GM23338 (cell line): ENCODE results near the gene CDCP1. TPM values are rescaled to one million over a fixed set of nuclear protein-coding genes. Genes with fewer than 3 reads are reported as not detected.

Experiments
- ATAC-seq: fragments of 200-7000 bp; cut with Tn5 transposase; 3 replicates; pipeline ENCODE4 v1.9.1; 2020
- DNase-seq: peaks from one replicate; pipeline ENCODE4 v3.0.0-alpha.2; 2015; ENCODE audit warnings: low spot score
- H2AFZ ChIP-seq: fragments of 200-600 bp; sonication (generic); 2 replicates; pipeline ENCODE4 v1.8.0; 2016; ENCODE audit warnings: antibody characterized with exemption, mild to moderate bottlenecking, moderate library complexity
- H3F3A ChIP-seq: fragments of 200-600 bp; sonication (generic); replicated peaks from 2 replicates; pipeline ENCODE4 v1.8.0; 2017; ENCODE audit warnings: antibody characterized with exemption, mixed run types, low read depth
- H3K27ac ChIP-seq: fragments of 200-600 bp; sonication (generic); 2 replicates; pipeline ENCODE4 v1.6.1; 2016; ENCODE audit warnings: low read depth
- H3K27me3 ChIP-seq: fragments of 200-600 bp; sonication (generic); 2 replicates; pipeline ENCODE4 v1.8.0; 2016; ENCODE audit warnings: mild to moderate bottlenecking, mixed run types, moderate library complexity; ENCODE audit not compliant: insufficient read depth
- H3K36me3 ChIP-seq: fragments of 200-600 bp; sonication (generic); 2 replicates; pipeline ENCODE4 v1.8.0; 2016; ENCODE audit warnings: mild to moderate bottlenecking; ENCODE audit not compliant: insufficient read depth
- H3K4me1 ChIP-seq: fragments of 200-600 bp; sonication (generic); 2 replicates; pipeline ENCODE4 v1.8.0; 2016; ENCODE audit warnings: mild to moderate bottlenecking, moderate library complexity; ENCODE audit not compliant: insufficient read depth
- H3K4me2 ChIP-seq: fragments of 200-600 bp; sonication (generic); 2 replicates; pipeline ENCODE4 v1.7.1; 2017; ENCODE audit warnings: mixed run types
- H3K4me3 ChIP-seq: fragments of 200-600 bp; sonication (generic); 2 replicates; pipeline ENCODE4 v1.6.1; 2016; ENCODE audit warnings: mixed run types
- H3K79me2 ChIP-seq: fragments of 200-600 bp; sonication (generic); replicated peaks from 2 replicates; pipeline ENCODE4 v1.8.0; 2017; ENCODE audit warnings: mild to moderate bottlenecking; ENCODE audit not compliant: insufficient read depth
- H3K9me2 ChIP-seq: fragments of 200-600 bp; sonication (generic); 2 replicates; pipeline ENCODE4 v1.8.0; 2017; ENCODE audit not compliant: insufficient read depth
- H4K20me1 ChIP-seq: fragments of 200-600 bp; sonication (generic); replicated peaks from 2 replicates; pipeline ENCODE4 v1.8.0; 2017; ENCODE audit warnings: mild to moderate bottlenecking; ENCODE audit not compliant: insufficient read depth
- H3K27ac Mint-ChIP-seq: 2 replicates; pipeline ENCODE4 v1.8.0; 2020; ENCODE audit warnings: inconsistent platforms, mild to moderate bottlenecking, moderate library complexity, mixed read lengths
- H3K27me3 Mint-ChIP-seq: 3 replicates; pipeline ENCODE4 v1.8.0; 2022; ENCODE audit warnings: low read depth, mild to moderate bottlenecking, moderate library complexity, mixed read lengths, inconsistent platforms; ENCODE audit not compliant: insufficient read depth, poor library complexity
- H3K36me3 Mint-ChIP-seq: 3 replicates; pipeline ENCODE4 v1.8.0; 2021; ENCODE audit warnings: low read depth, mild to moderate bottlenecking, inconsistent platforms, moderate library complexity, mixed read lengths
- H3K4me1 Mint-ChIP-seq: 3 replicates; pipeline ENCODE4 v1.8.0; 2020; ENCODE audit warnings: mild to moderate bottlenecking, inconsistent platforms, mixed read lengths
- H3K4me3 Mint-ChIP-seq: 3 replicates; pipeline ENCODE4 v1.8.0; 2021; ENCODE audit warnings: moderate library complexity, mild to moderate bottlenecking, inconsistent platforms, mixed read lengths
- H3K9me3 Mint-ChIP-seq: 3 replicates; pipeline ENCODE4 v1.8.0; 2020; ENCODE audit warnings: moderate library complexity, mild to moderate bottlenecking, inconsistent platforms, mixed read lengths
- CREB1 ChIP-seq: fragments of 250-450 bp; sonication (Bioruptor Pico); IDR thresholded peaks from 2 replicates; pipeline ENCODE4 v1.5.0; 2020; ENCODE audit warnings: low read depth, mild to moderate bottlenecking, moderate library complexity
- CTCF ChIP-seq, 2 experiments: fragments of 200-600 bp in 1 of 2; sonication (generic) in 1 of 2; conservative IDR thresholded peaks; 2 replicates each; pipeline versions ENCODE4 v1.5.1 to v1.6.1; 2016 to 2017; ENCODE audit warnings: antibody characterized with exemption in 2 of 2, low read depth in 2 of 2, mild to moderate bottlenecking in 2 of 2, moderate library complexity in 1 of 2
- EZH2 ChIP-seq: fragments of 200-600 bp; sonication (generic); IDR thresholded peaks from one replicate; pipeline ENCODE4 v1.8.0; 2017; ENCODE audit warnings: antibody characterized with exemption, mild to moderate bottlenecking, low read depth; ENCODE audit not compliant: unreplicated experiment
- EZH2phosphoT487 ChIP-seq: fragments of 200-600 bp; sonication (generic); IDR thresholded peaks from one replicate; pipeline ENCODE4 v1.8.1; 2018; ENCODE audit warnings: antibody characterized with exemption; ENCODE audit not compliant: unreplicated experiment
- POLR2AphosphoS5 ChIP-seq: IDR thresholded peaks from 2 replicates; pipeline ENCODE4 v1.6.1; 2016; ENCODE audit warnings: antibody characterized with exemption, low read depth
- REST ChIP-seq: IDR thresholded peaks from one replicate; pipeline ENCODE4 v1.6.1; 2018; ENCODE audit warnings: antibody characterized with exemption; ENCODE audit not compliant: unreplicated experiment
- STAT1 ChIP-seq: IDR thresholded peaks from one replicate; pipeline ENCODE4 v1.6.1; 2016; ENCODE audit warnings: antibody characterized with exemption; ENCODE audit not compliant: unreplicated experiment
- ZNF114 ChIP-seq: fragments of 250-450 bp; sonication (Bioruptor Pico); IDR thresholded peaks from 2 replicates; pipeline ENCODE4 v1.5.0; 2020; ENCODE audit warnings: mild to moderate bottlenecking, moderate library complexity
- polyA plus RNA-seq: library from polyadenylated mRNA; unstranded; fragments of >200 nt; fragmentation: Nextera tagmentation; extraction: Ambion mirVana; gene quantifications from 2 replicates; pipeline ENCODE4 v1.2.1, GENCODE V29; 2016
- total RNA-seq: library from RNA; depleted of rRNA; stranded (reverse); fragments of >200 nt; shearing (Covaris generic); gene quantifications from 2 replicates; pipeline ENCODE4 v1.2.3, GENCODE V29; 2014

The CDCP1 gene
- total and polyA plus RNA-seq, 2 experiments from 2014 or later: 7.7 to 20.1 TPM

GRCh38 chr3:45168451-45168850 is 22.3 kb upstream of the CDCP1 start:
- H3K4me2 ChIP-seq: no peak overlapping the region
- H3K27me3 ChIP-seq: no peaks in the 10 kb centered on the region
- Mint-ChIP-seq H3K4me3 (no peak overlapping the region), H3K9me3 (peaks cover 5% of the 10 kb centered on the region; the same call in 2 of the 3 replicates), H3K4me1 (peaks cover 18% of the 10 kb centered on the region), H3K27me3 (peaks cover 16% of the 10 kb centered on the region), H3K36me3 (no peaks in the 10 kb centered on the region), H3K27ac (0 out of 2 replicates have a peak overlapping the region, but pooled peaks have one; percentile 13)
- peaks cover 14% of the 10 kb centered on the region for H3K4me1 ChIP-seq
- no peaks in the 10 kb centered on the region for H3K36me3 ChIP-seq
- H3K27ac ChIP-seq: no peak overlapping the region
- no peaks in the 10 kb centered on the region for H3K9me2 ChIP-seq
- no peaks in the 10 kb centered on the region for H4K20me1 ChIP-seq
- H3K79me2 ChIP-seq: no peaks in the 10 kb centered on the region
- DNase-seq (no peak), ATAC-seq (no peak)
- TF ChIP-seq STAT1 (no peak), EZH2phosphoT487 (no peak)
- no peaks in the 10 kb centered on the region for H3F3A ChIP-seq
- no peak overlapping the region for H2AFZ ChIP-seq
- no peak overlapping the region for H3K4me3 ChIP-seq

GRCh38 chr3:45167011-45167911 is 21.1 kb upstream of the CDCP1 start:
- Mint-ChIP-seq H3K27ac (peak overlapping the region; percentile 61), H3K27me3 (peaks cover 15% of the 10 kb centered on the region), H3K4me3 (peak overlapping the region; percentile 9; the same call in 1 of the 3 replicates), H3K36me3 (no peaks in the 10 kb centered on the region), H3K9me3 (peaks cover 5% of the 10 kb centered on the region; the same call in 2 of the 3 replicates), H3K4me1 (peaks cover 22% of the 10 kb centered on the region)
- TF ChIP-seq EZH2 (no peak), CTCF (conservative IDR thresholded peaks at IDR 0.05; ENCODE audit: low read depth in 2 of 2) (0 out of 4 replicates have a peak, but pooled peaks of 1 of the 2 experiments have one; percentile 2)
- DNase-seq (peak; percentile 95), ATAC-seq (peak; percentile 98)
- H3K4me2 ChIP-seq: peak overlapping the region; percentile 10
- H3F3A ChIP-seq: no peaks in the 10 kb centered on the region
- H3K9me2 ChIP-seq: no peaks in the 10 kb centered on the region
- peak overlapping the region; percentile 70 for H2AFZ ChIP-seq
- H3K79me2 ChIP-seq: no peaks in the 10 kb centered on the region
- H3K4me1 ChIP-seq: peaks cover 18% of the 10 kb centered on the region
- no peaks in the 10 kb centered on the region for H3K36me3 ChIP-seq
- H3K4me3 ChIP-seq: no peak overlapping the region; the same call in 1 of the 2 replicates
- no peak overlapping the region for H3K27ac ChIP-seq
- H3K27me3 ChIP-seq: no peaks in the 10 kb centered on the region
- no peaks in the 10 kb centered on the region for H4K20me1 ChIP-seq

- Mint-ChIP-seq H3K4me1 (peaks cover 22% of the 10 kb centered on the region), H3K27me3 (peaks cover 15% of the 10 kb centered on the region), H3K9me3 (peaks cover 5% of the 10 kb centered on the region; the same call in 2 of the 3 replicates), H3K27ac (no peak overlapping the region), H3K36me3 (no peaks in the 10 kb centered on the region), H3K4me3 (no peak overlapping the region)
- Histone ChIP-seq H3K4me1 (peaks cover 18% of the 10 kb centered on the region), H3K27me3 (no peaks in the 10 kb centered on the region), H3K79me2 (no peaks in the 10 kb centered on the region), H3F3A (no peaks in the 10 kb centered on the region), H4K20me1 (no peaks in the 10 kb centered on the region), H3K4me3 (no peak overlapping the region), H2AFZ (peak overlapping the region; percentile 70; the same call in 1 of the 2 replicates), H3K27ac (no peak overlapping the region), H3K36me3 (no peaks in the 10 kb centered on the region), H3K4me2 (peak overlapping the region; percentile 10; the same call in 1 of the 2 replicates), H3K9me2 (no peaks in the 10 kb centered on the region)
- no peak for DNase-seq
- ATAC-seq: no peak
- no peak for TF ChIP-seq EZH2phosphoT487
- no peak for TF ChIP-seq REST
- no peak for TF ChIP-seq CREB1 (CRISPR knock-in tag)
- no peak for TF ChIP-seq POLR2AphosphoS5
- TF ChIP-seq STAT1: no peak
- no peak for TF ChIP-seq ZNF114 (CRISPR knock-in tag)
Observed at GRCh38 chr3:45166321-45166879, 20.2 kb upstream of the CDCP1 start.
